Measurements from ENCODE around the gene UBE2O. TPM values are rescaled to one million over a fixed set of nuclear protein-coding genes. Genes with fewer than 3 reads are reported as not detected.

The UBE2O gene
- polyA plus RNA-seq, 1 of the 3 experiments (the other 2 are of a cell fraction), result 25.4 TPM

GRCh38 chr17:76363107-76363842 is 89.7 kb downstream of the UBE2O start:
- ChIA-PET CTCF (interaction anchor here (1.8 to 7.4 kb wide), 4 partner anchors 10 to 64 kb away, joined by 4 to 71 read pairs (median 16); partner anchors contain the start of genes PRPSAP1 and SPHK1), POLR2A (interaction anchor here (0.6 to 2.0 kb wide), 3 partner anchors 10 to 298 kb away, joined by 3 to 9 read pairs (median 6); partner anchors contain the start of gene PRPSAP1)
- H3K4me2 ChIP-seq, result no peak overlapping the region
- no peaks in the 10 kb centered on the region for H3K27me3 ChIP-seq (ENCODE audit: insufficient read depth)
- no peaks in the 10 kb centered on the region for H4K20me1 ChIP-seq (ENCODE audit: insufficient read depth)
- no peak overlapping the region for H3K27ac ChIP-seq (ENCODE audit: low read depth in 2 of 2, low read length in 1 of 2)
- H3K36me3 ChIP-seq (replicated peaks in 1 of 2; ENCODE audit: control insufficient read depth in 1 of 2, insufficient read depth in 2 of 2, low read length in 1 of 2), result no peaks in the 10 kb centered on the region
- no peak overlapping the region for H2AFZ ChIP-seq (ENCODE audit: low read depth)
- peaks cover 4% of the 10 kb centered on the region for H3F3A ChIP-seq (replicated peaks; ENCODE audit: insufficient read depth)
- 91% methylated on average over 11 of the region's 11 CpGs for WGBS (ENCODE audit: low lambda C conversion rate)
- H3K4me1 ChIP-seq (ENCODE audit: control insufficient read depth in 1 of 2, insufficient read depth in 2 of 2, low read depth in 1 of 2, low read length in 1 of 2), result peaks cover 0 to 2% of the 10 kb centered on the region in 2 experiments; a peak in 2 of 4 replicates
- no peak for DNase-seq
- H3K9me3 ChIP-seq, result no peaks in the 10 kb centered on the region
- no peaks in the 10 kb centered on the region for H3K9me2 ChIP-seq
- H3K9ac ChIP-seq, result no peak overlapping the region
- no peak for TF ChIP-seq YY1 (IDR thresholded peaks at IDR 0.05; ENCODE audit: low read depth)
- TF ChIP-seq, protein P1, sequence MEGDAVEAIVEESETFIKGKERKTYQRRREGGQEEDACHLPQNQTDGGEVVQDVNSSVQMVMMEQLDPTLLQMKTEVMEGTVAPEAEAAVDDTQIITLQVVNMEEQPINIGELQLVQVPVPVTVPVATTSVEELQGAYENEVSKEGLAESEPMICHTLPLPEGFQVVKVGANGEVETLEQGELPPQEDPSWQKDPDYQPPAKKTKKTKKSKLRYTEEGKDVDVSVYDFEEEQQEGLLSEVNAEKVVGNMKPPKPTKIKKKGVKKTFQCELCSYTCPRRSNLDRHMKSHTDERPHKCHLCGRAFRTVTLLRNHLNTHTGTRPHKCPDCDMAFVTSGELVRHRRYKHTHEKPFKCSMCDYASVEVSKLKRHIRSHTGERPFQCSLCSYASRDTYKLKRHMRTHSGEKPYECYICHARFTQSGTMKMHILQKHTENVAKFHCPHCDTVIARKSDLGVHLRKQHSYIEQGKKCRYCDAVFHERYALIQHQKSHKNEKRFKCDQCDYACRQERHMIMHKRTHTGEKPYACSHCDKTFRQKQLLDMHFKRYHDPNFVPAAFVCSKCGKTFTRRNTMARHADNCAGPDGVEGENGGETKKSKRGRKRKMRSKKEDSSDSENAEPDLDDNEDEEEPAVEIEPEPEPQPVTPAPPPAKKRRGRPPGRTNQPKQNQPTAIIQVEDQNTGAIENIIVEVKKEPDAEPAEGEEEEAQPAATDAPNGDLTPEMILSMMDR (IDR thresholded peaks at IDR 0.05), result no peak
- TF ChIP-seq USF2 (IDR thresholded peaks at IDR 0.05; ENCODE audit: borderline replicate concordance, low read depth, low read length), result no peak
- TF ChIP-seq FOXM1 (IDR thresholded peaks at IDR 0.05; ENCODE audit: low read depth), result no peak
- TF ChIP-seq, protein P2, sequence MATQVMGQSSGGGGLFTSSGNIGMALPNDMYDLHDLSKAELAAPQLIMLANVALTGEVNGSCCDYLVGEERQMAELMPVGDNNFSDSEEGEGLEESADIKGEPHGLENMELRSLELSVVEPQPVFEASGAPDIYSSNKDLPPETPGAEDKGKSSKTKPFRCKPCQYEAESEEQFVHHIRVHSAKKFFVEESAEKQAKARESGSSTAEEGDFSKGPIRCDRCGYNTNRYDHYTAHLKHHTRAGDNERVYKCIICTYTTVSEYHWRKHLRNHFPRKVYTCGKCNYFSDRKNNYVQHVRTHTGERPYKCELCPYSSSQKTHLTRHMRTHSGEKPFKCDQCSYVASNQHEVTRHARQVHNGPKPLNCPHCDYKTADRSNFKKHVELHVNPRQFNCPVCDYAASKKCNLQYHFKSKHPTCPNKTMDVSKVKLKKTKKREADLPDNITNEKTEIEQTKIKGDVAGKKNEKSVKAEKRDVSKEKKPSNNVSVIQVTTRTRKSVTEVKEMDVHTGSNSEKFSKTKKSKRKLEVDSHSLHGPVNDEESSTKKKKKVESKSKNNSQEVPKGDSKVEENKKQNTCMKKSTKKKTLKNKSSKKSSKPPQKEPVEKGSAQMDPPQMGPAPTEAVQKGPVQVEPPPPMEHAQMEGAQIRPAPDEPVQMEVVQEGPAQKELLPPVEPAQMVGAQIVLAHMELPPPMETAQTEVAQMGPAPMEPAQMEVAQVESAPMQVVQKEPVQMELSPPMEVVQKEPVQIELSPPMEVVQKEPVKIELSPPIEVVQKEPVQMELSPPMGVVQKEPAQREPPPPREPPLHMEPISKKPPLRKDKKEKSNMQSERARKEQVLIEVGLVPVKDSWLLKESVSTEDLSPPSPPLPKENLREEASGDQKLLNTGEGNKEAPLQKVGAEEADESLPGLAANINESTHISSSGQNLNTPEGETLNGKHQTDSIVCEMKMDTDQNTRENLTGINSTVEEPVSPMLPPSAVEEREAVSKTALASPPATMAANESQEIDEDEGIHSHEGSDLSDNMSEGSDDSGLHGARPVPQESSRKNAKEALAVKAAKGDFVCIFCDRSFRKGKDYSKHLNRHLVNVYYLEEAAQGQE (IDR thresholded peaks at IDR 0.05; ENCODE audit: low read depth, low read length), result no peak
- TF ChIP-seq FOXJ3 (CRISPR knock-in tag; IDR thresholded peaks at IDR 0.05), result no peak
- TF ChIP-seq ELF1 (IDR thresholded peaks at IDR 0.05), result no peak
- H3K79me2 ChIP-seq (ENCODE audit: insufficient read depth), result no peaks in the 10 kb centered on the region
- no peak overlapping the region for H3K4me3 ChIP-seq (ENCODE audit: low read depth in 2 of 2, low read length in 1 of 2)

- peaks cover 4% of the 10 kb centered on the region for H3F3A ChIP-seq (replicated peaks; ENCODE audit: insufficient read depth)
- H3K9me3 ChIP-seq, result no peaks in the 10 kb centered on the region
- H3K9ac ChIP-seq, result no peak overlapping the region
- CTCF ChIA-PET, result interaction anchor here (1.0 to 7.4 kb wide), 2 partner anchors 10 to 24 kb away, joined by 7 to 71 read pairs; partner anchors contain the start of gene SPHK1
- H3K4me1 ChIP-seq (ENCODE audit: control insufficient read depth in 1 of 2, insufficient read depth in 2 of 2, low read depth in 1 of 2, low read length in 1 of 2), result no peaks in the 10 kb centered on the region
- H4K20me1 ChIP-seq (ENCODE audit: insufficient read depth), result no peaks in the 10 kb centered on the region
- no peaks in the 10 kb centered on the region for H3K79me2 ChIP-seq (ENCODE audit: insufficient read depth)
- H3K4me2 ChIP-seq, result no peak overlapping the region
- no peaks in the 10 kb centered on the region for H3K9me2 ChIP-seq
- H3K27ac ChIP-seq (ENCODE audit: low read depth in 2 of 2, low read length in 1 of 2), result no peak overlapping the region
- no peak overlapping the region for H3K4me3 ChIP-seq (ENCODE audit: low read depth in 2 of 2, low read length in 1 of 2)
- WGBS (ENCODE audit: low lambda C conversion rate), result 89% methylated on average over 2 of the region's 2 CpGs
- no peak for DNase-seq
- POLR2A ChIA-PET, result no interaction called here
- no peak overlapping the region for H2AFZ ChIP-seq (ENCODE audit: low read depth)
- H3K36me3 ChIP-seq (replicated peaks in 1 of 2; ENCODE audit: control insufficient read depth in 1 of 2, insufficient read depth in 2 of 2, low read length in 1 of 2), result no peaks in the 10 kb centered on the region
- no peaks in the 10 kb centered on the region for H3K27me3 ChIP-seq (ENCODE audit: insufficient read depth)
- TF ChIP-seq ZBTB33 (IDR thresholded peaks at IDR 0.05; ENCODE audit: borderline replicate concordance, low read depth), result no peak
- TF ChIP-seq SMC3 (IDR thresholded peaks at IDR 0.05; ENCODE audit: low read depth, low read length), result no peak
- TF ChIP-seq YY1 (IDR thresholded peaks at IDR 0.05; ENCODE audit: low read depth), result no peak
- no peak for TF ChIP-seq MEF2A (IDR thresholded peaks at IDR 0.05; ENCODE audit: borderline replicate concordance, low read depth)
- TF ChIP-seq NRF1 (IDR thresholded peaks at IDR 0.05; ENCODE audit: low read depth, low read length), result no peak
- TF ChIP-seq, protein P1 (IDR thresholded peaks at IDR 0.05), result no peak
- TF ChIP-seq FOXM1 (IDR thresholded peaks at IDR 0.05; ENCODE audit: low read depth), result no peak
- TF ChIP-seq EZH2phosphoT487 (IDR thresholded peaks at IDR 0.05; ENCODE audit: borderline replicate concordance, low read depth), result no peak
- TF ChIP-seq TAF1 (IDR thresholded peaks at IDR 0.05; ENCODE audit: borderline replicate concordance, low read depth, low read length), result no peak
- no peak for TF ChIP-seq FOXJ3 (CRISPR knock-in tag; IDR thresholded peaks at IDR 0.05)
- no peak for TF ChIP-seq RFX5 (IDR thresholded peaks at IDR 0.05; ENCODE audit: low read length)
Measured at GRCh38 chr17:76360461-76360860, 92.5 kb downstream of the UBE2O start.

Data from SK-N-SH (cell line).